K562 (cell line): Measurements from ENCODE around the gene HERC3. TPM values are rescaled to one million over a fixed set of nuclear protein-coding genes. Genes with fewer than 3 reads are reported as not detected.

ENCODE experiments used
- ATAC-seq: fragments of 200-7000 bp; cut with Tn5 transposase; 3 replicates; pipeline ENCODE4 v1.9.1; 2020; ENCODE audit warnings: moderate library complexity
- BruUV-seq: library from RNA; stranded (reverse); fragments of 400-500 nt; replicated peaks from 2 replicates; lab custom pipeline; 2021; lab: Mats Ljungman, UMichigan
- CTCF ChIA-PET: fragments of 300-600 bp; formaldehyde crosslinking; extraction: SDS; loops from one replicate; lab custom pipeline; 2021; ENCODE audit warnings: low intra/inter-chr PET ratio; lab: Yijun Ruan, JAX
- POLR2A ChIA-PET: fragments of 300-600, 350-650 bp; sonication (Branson Sonifier 250); formaldehyde crosslinking; extraction: SDS; loops from one replicate; lab custom pipeline; 2021; ENCODE audit warnings: antibody characterized with exemption, inconsistent platforms; lab: Yijun Ruan, JAX
- DNase-seq, 4 experiments: peaks; one replicate each; pipeline versions ENCODE4 v3.0.0 to v3.0.0-alpha.2; 2011 to 2018; ENCODE audit warnings: low spot score in 3 of 4, mixed read lengths in 3 of 4; ENCODE audit errors: extremely low read depth in 1 of 4
- FAIRE-seq: peaks from 2 replicates; lab custom pipeline; 2011; peaks lifted over from hg19 to GRCh38; lab: Jason Lieb, UNC
- H2AFZ ChIP-seq: 2 replicates; pipeline ENCODE4 v1.6.0; 2011; ENCODE audit warnings: low read depth, low read length, control low read depth, inconsistent platforms
- H3K27ac ChIP-seq: fragments of 200-600 bp; 3 replicates; pipeline ENCODE4 v1.8.0; 2011; ENCODE audit warnings: low read depth, mild to moderate bottlenecking, control low read depth, inconsistent platforms, low read length, moderate library complexity, mixed read lengths; ENCODE audit errors: extremely low read depth
- H3K27me3 ChIP-seq, 2 experiments: fragments of 300-600 bp in 1 of 2; 2 replicates in 1 of 2; 3 replicates in 1 of 2; pipeline versions ENCODE4 v1.6.0 to v1.8.0; 2011; ENCODE audit warnings: inconsistent platforms in 2 of 2, low read length in 2 of 2, mild to moderate bottlenecking in 1 of 2, mixed read lengths in 1 of 2, moderate library complexity in 1 of 2; ENCODE audit not compliant: control insufficient read depth in 2 of 2, insufficient read depth in 2 of 2
- H3K36me3 ChIP-seq: fragments of 300-600 bp; 3 replicates; pipeline ENCODE4 v1.8.0; 2011; ENCODE audit warnings: mild to moderate bottlenecking, low read length, inconsistent platforms; ENCODE audit not compliant: control insufficient read depth, insufficient read depth
- H3K4me1 ChIP-seq, 2 experiments: fragments of 200-600 bp in 1 of 2; replicated peaks in 1 of 2; 2 replicates in 1 of 2; 3 replicates in 1 of 2; pipeline versions ENCODE4 v1.5.1 to v1.8.0; 2011; ENCODE audit warnings: inconsistent platforms in 2 of 2, low read length in 2 of 2, mild to moderate bottlenecking in 1 of 2, mixed read lengths in 1 of 2, moderate library complexity in 1 of 2; ENCODE audit not compliant: control insufficient read depth in 2 of 2, insufficient read depth in 2 of 2
- H3K4me2 ChIP-seq: 2 replicates; pipeline ENCODE4 v1.6.1; 2011; ENCODE audit warnings: low read length, control low read depth, inconsistent platforms, mixed read lengths; ENCODE audit not compliant: insufficient read depth
- H3K4me3 ChIP-seq: fragments of 200-600 bp; sonication (generic), shearing (Covaris generic); 2 replicates; pipeline ENCODE4 v1.5.1; 2016; ENCODE audit warnings: control low read depth, inconsistent platforms
- H3K79me2 ChIP-seq: fragments of 200-600 bp; 3 replicates; pipeline ENCODE4 v1.8.0; 2011; ENCODE audit warnings: low read length, inconsistent platforms; ENCODE audit not compliant: control insufficient read depth, insufficient read depth
- H3K9ac ChIP-seq, 2 experiments: 2 replicates each; pipeline versions ENCODE4 v1.6.0 to v1.6.1; 2011; ENCODE audit warnings: low read depth in 2 of 2, low read length in 2 of 2, control low read depth in 1 of 2, inconsistent platforms in 1 of 2, mild to moderate bottlenecking in 1 of 2, mixed read lengths in 1 of 2; ENCODE audit not compliant: insufficient read depth in 1 of 2
- H3K9me1 ChIP-seq: one replicate; pipeline ENCODE4 v1.6.0; 2011; ENCODE audit warnings: inconsistent platforms, mild to moderate bottlenecking, low read length, moderate library complexity; ENCODE audit not compliant: control insufficient read depth, insufficient read depth
- H3K9me3 ChIP-seq: replicated peaks from 2 replicates; pipeline ENCODE4 v1.5.1; 2011; ENCODE audit warnings: low read depth, low read length, inconsistent platforms; ENCODE audit not compliant: control insufficient read depth, insufficient read depth
- H4K20me1 ChIP-seq: replicated peaks from 2 replicates; pipeline ENCODE4 v1.6.1; 2011; ENCODE audit warnings: low read length, inconsistent platforms, mixed read lengths; ENCODE audit not compliant: control insufficient read depth, insufficient read depth
- ARHGAP35 ChIP-seq: fragments of 450-650 bp; IDR thresholded peaks from 2 replicates; pipeline ENCODE4 v1.6.1; 2018; ENCODE audit not compliant: partially characterized antibody
- CC2D1A ChIP-seq: fragments of 450-650 bp; IDR thresholded peaks from 2 replicates; pipeline ENCODE4 v1.6.1; 2017; ENCODE audit warnings: mild to moderate bottlenecking
- CHD2 ChIP-seq: IDR thresholded peaks from 2 replicates; pipeline ENCODE4 v1.6.1; 2011; ENCODE audit warnings: low read depth, low read length
- GATAD2A ChIP-seq: fragments of 450-650 bp; IDR thresholded peaks from 2 replicates; pipeline ENCODE4 v1.6.1; 2017
- SAFB ChIP-seq: fragments of 200-400 bp; formaldehyde crosslinking; IDR thresholded peaks from 2 replicates; pipeline ENCODE4 v1.6.1; 2017; ENCODE audit warnings: low read depth, low read length, borderline replicate concordance
- SMARCB1 ChIP-seq: IDR thresholded peaks from 2 replicates; pipeline ENCODE4 v1.6.1; 2011; ENCODE audit warnings: improper control_type of control experiment, low read depth; ENCODE audit not compliant: insufficient read length
- SMARCE1 ChIP-seq: fragments of 450-650 bp; IDR thresholded peaks from 2 replicates; pipeline ENCODE4 v1.7.1; 2016; ENCODE audit warnings: mild to moderate bottlenecking
- TBL1XR1 ChIP-seq, 2 experiments: IDR thresholded peaks; 2 replicates each; pipeline ENCODE4 v1.6.1; 2012; ENCODE audit warnings: improper control_type of control experiment in 2 of 2, low read length in 2 of 2, mild to moderate bottlenecking in 1 of 2
- ZBTB7A ChIP-seq: IDR thresholded peaks from 2 replicates; pipeline ENCODE4 v1.6.1; 2011; ENCODE audit warnings: low read depth, mild to moderate bottlenecking, low read length, moderate library complexity, borderline replicate concordance; ENCODE audit not compliant: control insufficient read depth
- ZEB2 ChIP-seq: fragments of 450-650 bp; IDR thresholded peaks from 2 replicates; pipeline ENCODE4 v1.6.1; 2016
- ZNF431 ChIP-seq: sonication (generic); formaldehyde crosslinking; IDR thresholded peaks from 2 replicates; pipeline ENCODE4 v1.8.0; 2022; ENCODE audit warnings: mild to moderate bottlenecking, missing genetic modification reagents
- ZNF639 ChIP-seq, 2 experiments: fragments of 200-800 bp in 1 of 2; sonication (Bioruptor generic) in 1 of 2; sonication (generic) in 1 of 2; formaldehyde crosslinking in 1 of 2; IDR thresholded peaks in 1 of 2; conservative IDR thresholded peaks in 1 of 2; 2 replicates each; pipeline versions ENCODE4 v1.5.0 to v1.6.1; 2016 to 2020; ENCODE audit warnings: missing compliant biosample characterization in 1 of 2, missing genetic modification characterization in 1 of 2, missing genetic modification reagents in 1 of 2
- WGBS: fragments of 100-300 bp; shearing (Covaris generic); methylation state at CpG from one replicate; pipeline ENCODE4 v1.1.6; 2016; ENCODE audit warnings: low coverage, mixed read lengths; ENCODE audit not compliant: insufficient coverage; ENCODE audit errors: missing lambda C conversion rate; 5-methylcytosine and 5-hydroxymethylcytosine counted together
- in situ Hi-C: fragments of 300-500 bp; cut with MboI; formaldehyde crosslinking; loops from 4 replicates; pipeline ENCODE4 v1.15.0; 2018; ENCODE audit warnings: inconsistent platforms, mixed read lengths
- intact Hi-C: fragments of 100-400 bp; cut with micrococcal nuclease; formaldehyde crosslinking; loops from 2 replicates; pipeline ENCODE4 v1.14.2; 2022
- polyA plus RNA-seq, 8 experiments: library from polyadenylated mRNA; depleted of rRNA in 4 of 8; stranded (reverse) in 5 of 8; unstranded in 3 of 8; fragments of >200 nt; fragmentation: Nextera tagmentation in 2 of 8; fragmentation: Illumina TruSeq in 1 of 8; extraction: Ambion mirVana in 2 of 8; extraction: Trizol in 1 of 8; gene quantifications; 2 replicates each; pipeline versions ENCODE4 v1.2.1 to v1.2.3, GENCODE V29; 2011 to 2014; ENCODE audit warnings: inconsistent platforms in 1 of 8, missing spikeins in 1 of 8
- total RNA-seq, 7 experiments: library from RNA; depleted of rRNA in 6 of 7; stranded (reverse); fragments of >200 nt in 6 of 7; fragmentation: Illumina TruSeq in 2 of 7; extraction: Trizol in 2 of 7; gene quantifications; 2 replicates each; pipeline versions ENCODE4 v1.2.1 to v1.2.3, GENCODE V29; 2011 to 2021; ENCODE audit warnings: low replicate concordance in 1 of 7
- TF ChIP-seq, protein P1 (sequence below): fragments of 200-400 bp; formaldehyde crosslinking; IDR thresholded peaks from 2 replicates; pipeline ENCODE4 v1.6.1; 2017; ENCODE audit warnings: mild to moderate bottlenecking, low read depth, low read length, moderate library complexity

The HERC3 gene
- total and polyA plus RNA-seq, 9 of the 15 experiments (the other 6 are each of a cell fraction or from before 2014, with no cell fraction given), result 1.8 to 13.1 (median 7.6) TPM

GRCh38 chr4:88752076-88752463 is 159.8 kb downstream of the HERC3 start (continued):
- TF ChIP-seq SMARCB1 (no peak), TBL1XR1 (IDR thresholded peaks at IDR 0.05; ENCODE audit: low read length in 2 of 2) (no peak), CC2D1A (no peak), ZBTB7A (no peak), ARHGAP35 (no peak)
- TF ChIP-seq, protein P1, sequence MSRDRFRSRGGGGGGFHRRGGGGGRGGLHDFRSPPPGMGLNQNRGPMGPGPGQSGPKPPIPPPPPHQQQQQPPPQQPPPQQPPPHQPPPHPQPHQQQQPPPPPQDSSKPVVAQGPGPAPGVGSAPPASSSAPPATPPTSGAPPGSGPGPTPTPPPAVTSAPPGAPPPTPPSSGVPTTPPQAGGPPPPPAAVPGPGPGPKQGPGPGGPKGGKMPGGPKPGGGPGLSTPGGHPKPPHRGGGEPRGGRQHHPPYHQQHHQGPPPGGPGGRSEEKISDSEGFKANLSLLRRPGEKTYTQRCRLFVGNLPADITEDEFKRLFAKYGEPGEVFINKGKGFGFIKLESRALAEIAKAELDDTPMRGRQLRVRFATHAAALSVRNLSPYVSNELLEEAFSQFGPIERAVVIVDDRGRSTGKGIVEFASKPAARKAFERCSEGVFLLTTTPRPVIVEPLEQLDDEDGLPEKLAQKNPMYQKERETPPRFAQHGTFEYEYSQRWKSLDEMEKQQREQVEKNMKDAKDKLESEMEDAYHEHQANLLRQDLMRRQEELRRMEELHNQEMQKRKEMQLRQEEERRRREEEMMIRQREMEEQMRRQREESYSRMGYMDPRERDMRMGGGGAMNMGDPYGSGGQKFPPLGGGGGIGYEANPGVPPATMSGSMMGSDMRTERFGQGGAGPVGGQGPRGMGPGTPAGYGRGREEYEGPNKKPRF, result no peak

GRCh38 chr4:88752754-88753153 is 160.5 kb downstream of the HERC3 start:
- BruUV-seq, result no TSS peak
- Histone ChIP-seq H3K9ac (no peak overlapping the region), H3K27ac (no peak overlapping the region), H4K20me1 (no peaks in the 10 kb centered on the region), H3K79me2 (no peaks in the 10 kb centered on the region), H3K4me3 (no peak overlapping the region), H3K9me3 (no peaks in the 10 kb centered on the region), H2AFZ (no peak overlapping the region), H3K4me1 (peaks cover 0 to 3% of the 10 kb centered on the region in 2 experiments; a peak in 2 of 5 replicates), H3K4me2 (no peak overlapping the region), H3K27me3 (no peaks in the 10 kb centered on the region), H3K36me3 (peaks cover 30% of the 10 kb centered on the region), H3K9me1 (no peaks in the 10 kb centered on the region)
- TF ChIP-seq SAFB (no peak), ZNF639 (CRISPR knock-in tag; conservative IDR thresholded peaks at IDR 0.05 in 1 of 2, IDR thresholded peaks at IDR 0.05 in 1 of 2) (no peak), GATAD2A (no peak), SMARCE1 (no peak), CHD2 (no peak), ZNF431 (CRISPR knock-in tag) (no peak), ZEB2 (no peak)
- POLR2A ChIA-PET, result interaction anchor here (0.5 kb wide), 1 partner anchor 374 kb away, joined by 3 read pairs; the partner anchor contains the start of gene HERC6
- in situ Hi-C loops (no loop called here), intact Hi-C loops (no loop called here)
- DNase-seq (no peak), ATAC-seq (no peak), FAIRE-seq (peak; percentile 32)
- CTCF ChIA-PET, result no interaction called here
- WGBS, result 71% methylated on average over 2 of the region's 2 CpGs
